Liver (tissue), 9 donors: ENCODE data around the gene TMEM116. TPM values are rescaled to one million over a fixed set of nuclear protein-coding genes. Genes with fewer than 3 reads are reported as not detected.

Experiments used
- DNase-seq: peaks from one replicate; pipeline ENCODE4 v3.0.0-alpha.2; 2017; ENCODE audit warnings: low spot score
- H3K27ac ChIP-seq, 2 donors: one replicate each; pipeline ENCODE4 v1.7.0; 2013; ENCODE audit warnings: inconsistent platforms in 2 of 2, low read length in 2 of 2, control low read depth in 1 of 2, low read depth in 1 of 2, mild to moderate bottlenecking in 1 of 2
- H3K27me3 ChIP-seq, 4 donors: one replicate each; pipeline versions ENCODE4 v1.6.1 to v1.7.0; 2013; ENCODE audit warnings: low read length in 3 of 4, inconsistent platforms in 1 of 4, mild to moderate bottlenecking in 1 of 4, moderate library complexity in 1 of 4; ENCODE audit not compliant: control insufficient read depth in 4 of 4, insufficient read depth in 4 of 4
- H3K36me3 ChIP-seq, 4 donors: one replicate each; pipeline versions ENCODE4 v1.6.1 to v1.7.0; 2013; ENCODE audit warnings: low read length in 3 of 4, mild to moderate bottlenecking in 3 of 4, low read depth in 1 of 4, moderate library complexity in 1 of 4; ENCODE audit not compliant: control insufficient read depth in 4 of 4, insufficient read depth in 3 of 4
- H3K4me1 ChIP-seq, 4 donors: one replicate each; pipeline versions ENCODE4 v1.6.1 to v1.7.0; 2013; ENCODE audit warnings: low read length in 3 of 4, mild to moderate bottlenecking in 3 of 4, moderate library complexity in 1 of 4; ENCODE audit not compliant: control insufficient read depth in 4 of 4, insufficient read depth in 4 of 4
- H3K4me3 ChIP-seq, 3 donors: one replicate each; pipeline versions ENCODE4 v1.6.1 to v1.7.0; 2013; ENCODE audit warnings: low read length in 3 of 3, control low read depth in 1 of 3, low read depth in 1 of 3, mild to moderate bottlenecking in 1 of 3
- H3K9ac ChIP-seq, 2 donors: one replicate each; pipeline ENCODE4 v1.7.0; 2013; ENCODE audit warnings: low read length in 2 of 2, mild to moderate bottlenecking in 2 of 2, moderate library complexity in 2 of 2, control low read depth in 1 of 2, low read depth in 1 of 2
- H3K9me3 ChIP-seq, 4 donors: one replicate each; pipeline versions ENCODE4 v1.6.1 to v1.7.0; 2013; ENCODE audit warnings: low read length in 3 of 4; ENCODE audit not compliant: control insufficient read depth in 4 of 4
- EGR1 ChIP-seq, 2 donors: IDR thresholded peaks; 2 replicates each; pipeline ENCODE4 v1.6.1; 2016 to 2018; ENCODE audit warnings: antibody characterized with exemption in 2 of 2, low read depth in 2 of 2
- FOXA1 ChIP-seq: IDR thresholded peaks from 2 replicates; pipeline ENCODE4 v1.6.1; 2016; ENCODE audit warnings: antibody characterized with exemption
- FOXA2 ChIP-seq: IDR thresholded peaks from 2 replicates; pipeline ENCODE4 v1.6.1; 2016; ENCODE audit warnings: antibody characterized with exemption
- GABPA ChIP-seq, 2 donors: IDR thresholded peaks in 1 of 2; conservative IDR thresholded peaks in 1 of 2; 2 replicates each; pipeline ENCODE4 v1.6.1; 2016; ENCODE audit warnings: antibody characterized with exemption in 2 of 2, mild to moderate bottlenecking in 1 of 2, moderate library complexity in 1 of 2
- HNF4A ChIP-seq, 2 donors: conservative IDR thresholded peaks; 2 replicates each; pipeline ENCODE4 v1.6.1; 2016; ENCODE audit warnings: antibody characterized with exemption in 2 of 2, mild to moderate bottlenecking in 2 of 2
- HNF4G ChIP-seq: IDR thresholded peaks from 2 replicates; pipeline ENCODE4 v1.6.1; 2016; ENCODE audit warnings: antibody characterized with exemption
- JUND ChIP-seq, 2 donors: IDR thresholded peaks; 2 replicates each; pipeline ENCODE4 v1.6.1; 2016; ENCODE audit warnings: antibody characterized with exemption in 2 of 2
- NR2F2 ChIP-seq: IDR thresholded peaks from 2 replicates; pipeline ENCODE4 v1.6.1; 2016; ENCODE audit warnings: antibody characterized with exemption
- RAD21 ChIP-seq, 2 donors: IDR thresholded peaks; 2 replicates each; pipeline ENCODE4 v1.6.1; 2016; ENCODE audit warnings: antibody characterized with exemption in 2 of 2, mild to moderate bottlenecking in 2 of 2
- SP1 ChIP-seq: IDR thresholded peaks from 2 replicates; pipeline ENCODE4 v1.6.1; 2018; ENCODE audit warnings: antibody characterized with exemption, mild to moderate bottlenecking
- TAF1 ChIP-seq: conservative IDR thresholded peaks from 2 replicates; pipeline ENCODE4 v1.6.1; 2016; ENCODE audit warnings: antibody characterized with exemption, mild to moderate bottlenecking
- YY1 ChIP-seq: IDR thresholded peaks from 2 replicates; pipeline ENCODE4 v1.6.1; 2016; ENCODE audit warnings: antibody characterized with exemption, mild to moderate bottlenecking
- WGBS: extraction: QIAGEN DNeasy Blood & Tissue Kit; methylation state at CpG from one replicate; pipeline ENCODE4 v1.1.7; 2013; 5-methylcytosine and 5-hydroxymethylcytosine counted together
- polyA plus RNA-seq, 2 donors: library from polyadenylated mRNA; stranded (reverse) in 1 of 2; unstranded in 1 of 2; fragments of 200-250 nt in 1 of 2; fragments of >200 nt in 1 of 2; fragmentation: Nextera tagmentation in 1 of 2; extraction: Ambion mirVana in 1 of 2; gene quantifications; one replicate each; pipeline versions ENCODE4 v1.2.1 to v1.2.3, GENCODE V29; 2013 to 2015
- total RNA-seq, 2 donors: library from RNA; depleted of rRNA; stranded (reverse); fragments of >200 nt; gene quantifications; one replicate each; pipeline ENCODE4 v1.2.3, GENCODE V29; 2014
- TF ChIP-seq, protein P1 (sequence below): IDR thresholded peaks from 2 replicates; pipeline ENCODE4 v1.6.1; 2016; ENCODE audit warnings: antibody characterized with exemption
- TF ChIP-seq, protein P2 (sequence below): IDR thresholded peaks from 2 replicates; pipeline ENCODE4 v1.6.1; 2016; ENCODE audit warnings: antibody characterized with exemption
- TF ChIP-seq, protein P3 (sequence below): IDR thresholded peaks from 2 replicates; pipeline ENCODE4 v1.6.1; 2016; ENCODE audit warnings: antibody characterized with exemption
- TF ChIP-seq, protein P4 (sequence below): IDR thresholded peaks from 2 replicates; pipeline ENCODE4 v1.6.1; 2016; ENCODE audit warnings: antibody characterized with exemption, mild to moderate bottlenecking
- TF ChIP-seq, protein P5 (sequence below): fragments of 150-350 bp; IDR thresholded peaks from 2 replicates; pipeline ENCODE4 v1.5.1; 2017; ENCODE audit warnings: improper control_type of control experiment, low read depth, low read length; ENCODE audit not compliant: missing input control
- donor health status: healthy.
- donor health status: healthy.
- donor health status: healthy.
- donor health status: healthy.
- donor health status: healthy.

The TMEM116 gene
- total and polyA plus RNA-seq, 4 donors: 4.9 to 11.6 (median 6.6) TPM

DNA sequence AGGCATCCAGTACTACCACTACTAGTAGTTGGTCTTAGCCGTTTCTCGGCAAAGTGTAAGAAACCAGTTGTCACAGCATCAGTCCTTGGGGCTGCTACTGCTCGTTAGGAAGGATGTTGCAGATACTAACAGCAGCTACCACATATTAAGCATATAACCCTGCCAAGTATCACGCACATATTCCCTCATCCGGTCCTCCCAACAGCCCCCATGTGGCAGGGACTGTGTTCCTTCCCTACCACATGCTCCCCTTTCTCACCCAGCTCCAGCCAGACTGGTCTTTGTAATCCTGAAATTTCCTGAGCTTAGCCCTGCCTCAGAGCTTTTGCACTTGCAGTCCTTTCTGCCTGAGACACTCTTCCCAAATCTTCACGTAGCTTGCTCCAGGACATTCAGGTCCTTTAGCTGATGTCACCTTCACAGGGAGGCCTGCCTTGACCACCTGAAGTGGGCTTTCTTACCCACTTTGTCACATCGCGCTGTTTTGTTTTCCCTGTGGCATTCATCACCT lies 8.0 kb upstream of the TMEM116 start:
- WGBS: 96% methylated on average over 8 of the region's 8 CpGs

DNA sequence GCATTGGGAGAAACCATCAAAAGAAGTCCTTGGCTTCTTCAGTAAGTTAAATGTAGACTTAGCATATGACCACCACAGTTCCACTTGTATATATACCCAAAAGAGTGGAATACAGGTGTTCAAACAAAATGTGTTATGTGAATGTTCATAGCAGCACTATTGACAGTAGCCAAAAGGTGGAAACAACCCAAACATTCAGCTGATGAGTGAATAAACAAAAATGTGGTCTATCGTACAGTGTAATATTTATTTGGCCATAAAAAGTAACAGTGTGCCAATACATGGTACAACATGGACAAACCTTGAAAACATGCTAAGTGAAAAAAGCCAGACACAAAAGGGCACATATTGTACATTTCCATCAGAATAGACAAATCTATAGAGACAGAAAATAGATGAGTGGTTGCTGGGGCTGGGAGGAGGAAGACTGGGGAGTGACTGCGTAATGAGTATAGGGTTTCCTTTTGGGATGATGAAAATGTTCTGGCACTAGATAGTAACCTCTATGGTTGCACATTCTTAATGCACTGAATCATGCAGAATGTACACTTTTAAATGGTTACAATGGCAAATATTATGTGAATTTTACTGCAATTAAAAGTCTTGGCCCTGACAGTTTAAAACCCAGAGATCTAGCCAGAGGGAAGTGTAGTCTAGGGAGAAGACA lies 5.7 kb upstream of the TMEM116 start:
- Histone ChIP-seq H3K4me1 (peaks cover 6 to 23% (median 12%) of the 10 kb centered on the region in 4 donors), H3K36me3 (peaks cover 4 to 34% (median 28%) of the 10 kb centered on the region in 4 donors), H3K9me3 (no peaks in the 10 kb centered on the region), H3K27me3 (no peaks in the 10 kb centered on the region), H3K4me3 (no peak overlapping the region), H3K27ac (no peak overlapping the region), H3K9ac (no peak overlapping the region)
- WGBS: 62% methylated on average over 2 of the region's 2 CpGs
- no peak for DNase-seq
- no peak for TF ChIP-seq JUND (IDR thresholded peaks at IDR 0.05)
- TF ChIP-seq HNF4G: no peak
- no peak for TF ChIP-seq FOXA1
- no peak for TF ChIP-seq SP1
- no peak for TF ChIP-seq NR2F2
- TF ChIP-seq, protein P1, sequence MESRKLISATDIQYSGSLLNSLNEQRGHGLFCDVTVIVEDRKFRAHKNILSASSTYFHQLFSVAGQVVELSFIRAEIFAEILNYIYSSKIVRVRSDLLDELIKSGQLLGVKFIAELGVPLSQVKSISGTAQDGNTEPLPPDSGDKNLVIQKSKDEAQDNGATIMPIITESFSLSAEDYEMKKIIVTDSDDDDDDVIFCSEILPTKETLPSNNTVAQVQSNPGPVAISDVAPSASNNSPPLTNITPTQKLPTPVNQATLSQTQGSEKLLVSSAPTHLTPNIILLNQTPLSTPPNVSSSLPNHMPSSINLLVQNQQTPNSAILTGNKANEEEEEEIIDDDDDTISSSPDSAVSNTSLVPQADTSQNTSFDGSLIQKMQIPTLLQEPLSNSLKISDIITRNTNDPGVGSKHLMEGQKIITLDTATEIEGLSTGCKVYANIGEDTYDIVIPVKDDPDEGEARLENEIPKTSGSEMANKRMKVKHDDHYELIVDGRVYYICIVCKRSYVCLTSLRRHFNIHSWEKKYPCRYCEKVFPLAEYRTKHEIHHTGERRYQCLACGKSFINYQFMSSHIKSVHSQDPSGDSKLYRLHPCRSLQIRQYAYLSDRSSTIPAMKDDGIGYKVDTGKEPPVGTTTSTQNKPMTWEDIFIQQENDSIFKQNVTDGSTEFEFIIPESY: no peak
- no peak for TF ChIP-seq FOXA2
- no peak for TF ChIP-seq GABPA (IDR thresholded peaks at IDR 0.05 in 1 of 2, conservative IDR thresholded peaks at IDR 0.05 in 1 of 2)
- TF ChIP-seq, protein P2, sequence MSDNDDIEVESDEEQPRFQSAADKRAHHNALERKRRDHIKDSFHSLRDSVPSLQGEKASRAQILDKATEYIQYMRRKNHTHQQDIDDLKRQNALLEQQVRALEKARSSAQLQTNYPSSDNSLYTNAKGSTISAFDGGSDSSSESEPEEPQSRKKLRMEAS: no peak
- TF ChIP-seq HNF4A (conservative IDR thresholded peaks at IDR 0.05): no peak
- TF ChIP-seq, protein P3, sequence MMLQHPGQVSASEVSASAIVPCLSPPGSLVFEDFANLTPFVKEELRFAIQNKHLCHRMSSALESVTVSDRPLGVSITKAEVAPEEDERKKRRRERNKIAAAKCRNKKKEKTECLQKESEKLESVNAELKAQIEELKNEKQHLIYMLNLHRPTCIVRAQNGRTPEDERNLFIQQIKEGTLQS: no peak

More for the DNA sequence above, 8.0 kb upstream of the TMEM116 start:
- TF ChIP-seq SP1 (no peak), FOXA2 (no peak), EGR1 (IDR thresholded peaks at IDR 0.05; ENCODE audit: low read depth in 2 of 2) (no peak), HNF4A (conservative IDR thresholded peaks at IDR 0.05) (no peak), FOXA1 (no peak), NR2F2 (no peak), RAD21 (IDR thresholded peaks at IDR 0.05) (no peak), TAF1 (no peak), YY1 (no peak), GABPA (IDR thresholded peaks at IDR 0.05 in 1 of 2, conservative IDR thresholded peaks at IDR 0.05 in 1 of 2) (no peak)
- TF ChIP-seq, protein P4, sequence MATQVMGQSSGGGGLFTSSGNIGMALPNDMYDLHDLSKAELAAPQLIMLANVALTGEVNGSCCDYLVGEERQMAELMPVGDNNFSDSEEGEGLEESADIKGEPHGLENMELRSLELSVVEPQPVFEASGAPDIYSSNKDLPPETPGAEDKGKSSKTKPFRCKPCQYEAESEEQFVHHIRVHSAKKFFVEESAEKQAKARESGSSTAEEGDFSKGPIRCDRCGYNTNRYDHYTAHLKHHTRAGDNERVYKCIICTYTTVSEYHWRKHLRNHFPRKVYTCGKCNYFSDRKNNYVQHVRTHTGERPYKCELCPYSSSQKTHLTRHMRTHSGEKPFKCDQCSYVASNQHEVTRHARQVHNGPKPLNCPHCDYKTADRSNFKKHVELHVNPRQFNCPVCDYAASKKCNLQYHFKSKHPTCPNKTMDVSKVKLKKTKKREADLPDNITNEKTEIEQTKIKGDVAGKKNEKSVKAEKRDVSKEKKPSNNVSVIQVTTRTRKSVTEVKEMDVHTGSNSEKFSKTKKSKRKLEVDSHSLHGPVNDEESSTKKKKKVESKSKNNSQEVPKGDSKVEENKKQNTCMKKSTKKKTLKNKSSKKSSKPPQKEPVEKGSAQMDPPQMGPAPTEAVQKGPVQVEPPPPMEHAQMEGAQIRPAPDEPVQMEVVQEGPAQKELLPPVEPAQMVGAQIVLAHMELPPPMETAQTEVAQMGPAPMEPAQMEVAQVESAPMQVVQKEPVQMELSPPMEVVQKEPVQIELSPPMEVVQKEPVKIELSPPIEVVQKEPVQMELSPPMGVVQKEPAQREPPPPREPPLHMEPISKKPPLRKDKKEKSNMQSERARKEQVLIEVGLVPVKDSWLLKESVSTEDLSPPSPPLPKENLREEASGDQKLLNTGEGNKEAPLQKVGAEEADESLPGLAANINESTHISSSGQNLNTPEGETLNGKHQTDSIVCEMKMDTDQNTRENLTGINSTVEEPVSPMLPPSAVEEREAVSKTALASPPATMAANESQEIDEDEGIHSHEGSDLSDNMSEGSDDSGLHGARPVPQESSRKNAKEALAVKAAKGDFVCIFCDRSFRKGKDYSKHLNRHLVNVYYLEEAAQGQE: no peak
- TF ChIP-seq, protein P3: no peak
- TF ChIP-seq, protein P5, sequence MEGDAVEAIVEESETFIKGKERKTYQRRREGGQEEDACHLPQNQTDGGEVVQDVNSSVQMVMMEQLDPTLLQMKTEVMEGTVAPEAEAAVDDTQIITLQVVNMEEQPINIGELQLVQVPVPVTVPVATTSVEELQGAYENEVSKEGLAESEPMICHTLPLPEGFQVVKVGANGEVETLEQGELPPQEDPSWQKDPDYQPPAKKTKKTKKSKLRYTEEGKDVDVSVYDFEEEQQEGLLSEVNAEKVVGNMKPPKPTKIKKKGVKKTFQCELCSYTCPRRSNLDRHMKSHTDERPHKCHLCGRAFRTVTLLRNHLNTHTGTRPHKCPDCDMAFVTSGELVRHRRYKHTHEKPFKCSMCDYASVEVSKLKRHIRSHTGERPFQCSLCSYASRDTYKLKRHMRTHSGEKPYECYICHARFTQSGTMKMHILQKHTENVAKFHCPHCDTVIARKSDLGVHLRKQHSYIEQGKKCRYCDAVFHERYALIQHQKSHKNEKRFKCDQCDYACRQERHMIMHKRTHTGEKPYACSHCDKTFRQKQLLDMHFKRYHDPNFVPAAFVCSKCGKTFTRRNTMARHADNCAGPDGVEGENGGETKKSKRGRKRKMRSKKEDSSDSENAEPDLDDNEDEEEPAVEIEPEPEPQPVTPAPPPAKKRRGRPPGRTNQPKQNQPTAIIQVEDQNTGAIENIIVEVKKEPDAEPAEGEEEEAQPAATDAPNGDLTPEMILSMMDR: no peak
- TF ChIP-seq, protein P2: no peak
- Histone ChIP-seq H3K9ac (no peak overlapping the region), H3K4me1 (peaks cover 0 to 16% (median 10%) of the 10 kb centered on the region in 4 donors), H3K36me3 (peaks cover 4 to 31% (median 27%) of the 10 kb centered on the region in 4 donors), H3K4me3 (no peak overlapping the region), H3K9me3 (no peaks in the 10 kb centered on the region), H3K27ac (no peak overlapping the region), H3K27me3 (no peaks in the 10 kb centered on the region)
- DNase-seq: no peak
